ENCODE measurements around the gene TMTC1. TPM values are rescaled to one million over a fixed set of nuclear protein-coding genes. Genes with fewer than 3 reads are reported as not detected.

Gene TMTC1
- total and polyA plus RNA-seq, 12 donors = 5.1 to 82.2 (median 41.8) TPM

- WGBS, 4 donors = 83 to 87% (median 84%) methylated on average over 3 of the region's 3 CpGs
- H3K4me3 ChIP-seq = no peak overlapping the region
- H3K36me3 ChIP-seq (replicated peaks in 1 of 2) = no peaks in the 10 kb centered on the region
- TF ChIP-seq CTCF (IDR thresholded peaks at IDR 0.05) (no peak), POLR2A (IDR thresholded peaks at IDR 0.05) (no peak)
- peaks cover 0 to 28% of the 10 kb centered on the region in 2 donors for H3K4me1 ChIP-seq (replicated peaks in 1 of 2)
- DNase-seq = no peak
- no peaks in the 10 kb centered on the region for H3K27me3 ChIP-seq
- no peak overlapping the region for H3K27ac ChIP-seq
- intact Hi-C loops (cut with DNase I) = no loop called here
- no peaks in the 10 kb centered on the region for H3K9me3 ChIP-seq (replicated peaks in 1 of 3)
Measured at GRCh38 chr12:29733060-29733459, 50.7 kb downstream of the TMTC1 start.

GRCh38 chr12:29732593-29732992 is 51.1 kb downstream of the TMTC1 start:
- no peaks in the 10 kb centered on the region for H3K36me3 ChIP-seq (replicated peaks in 1 of 2)
- 78 to 90% (median 85%) methylated on average over 3 of the region's 3 CpGs for whole genome bisulfite sequencing, 4 donors
- intact Hi-C loops (cut with DNase I) = no loop called here
- H3K27me3 ChIP-seq = no peaks in the 10 kb centered on the region
- no peaks in the 10 kb centered on the region for H3K9me3 ChIP-seq (replicated peaks in 1 of 3)
- peaks cover 0 to 28% of the 10 kb centered on the region in 2 donors for H3K4me1 ChIP-seq (replicated peaks in 1 of 2)
- H3K4me3 ChIP-seq = no peak overlapping the region
- TF ChIP-seq POLR2A (IDR thresholded peaks at IDR 0.05) (no peak), CTCF (IDR thresholded peaks at IDR 0.05) (no peak)
- DNase-seq = no peak
- H3K27ac ChIP-seq = no peak overlapping the region

GRCh38 chr12:29732191-29732590 is 51.6 kb downstream of the TMTC1 start:
- WGBS, 4 donors = 93 to 100% (median 97%) methylated on average over 2 of the region's 2 CpGs
- DNase-seq = no peak
- H3K4me3 ChIP-seq = no peak overlapping the region
- no peak overlapping the region for H3K27ac ChIP-seq
- no peaks in the 10 kb centered on the region for H3K36me3 ChIP-seq (replicated peaks in 1 of 2)
- H3K4me1 ChIP-seq (replicated peaks in 1 of 2) = peaks cover 0 to 28% of the 10 kb centered on the region in 2 donors
- no peaks in the 10 kb centered on the region for H3K27me3 ChIP-seq
- H3K9me3 ChIP-seq (replicated peaks in 1 of 3) = no peaks in the 10 kb centered on the region
- intact Hi-C loops (cut with DNase I) = no loop called here
- TF ChIP-seq POLR2A (IDR thresholded peaks at IDR 0.05) (no peak), CTCF (IDR thresholded peaks at IDR 0.05) (no peak)

GRCh38 chr12:29731591-29731990 is 52.2 kb downstream of the TMTC1 start:
- H3K36me3 ChIP-seq (replicated peaks in 1 of 2) = no peaks in the 10 kb centered on the region
- intact Hi-C loops (cut with DNase I) = no loop called here
- no peak overlapping the region for H3K4me3 ChIP-seq
- TF ChIP-seq POLR2A (IDR thresholded peaks at IDR 0.05) = no peak
- TF ChIP-seq CTCF (IDR thresholded peaks at IDR 0.05) = no peak
- H3K27ac ChIP-seq = no peak overlapping the region
- DNase-seq = no peak
- no peaks in the 10 kb centered on the region for H3K27me3 ChIP-seq
- no peaks in the 10 kb centered on the region for H3K9me3 ChIP-seq (replicated peaks in 1 of 3)
- WGBS, 4 donors = 34 to 55% (median 43%) methylated on average over 2 of the region's 2 CpGs
- H3K4me1 ChIP-seq (replicated peaks in 1 of 2) = peaks cover 0 to 33% of the 10 kb centered on the region in 2 donors
